Astrocyte of the cerebellum (primary cell): ENCODE measurements around the gene H19.

ENCODE experiments used
- DNase-seq: peaks from one replicate; pipeline ENCODE4 v3.0.0-alpha.2; 2011; ENCODE audit warnings: low read depth
- H3K4me3 ChIP-seq: 2 replicates; pipeline ENCODE4 v1.5.1; 2011; ENCODE audit warnings: mild to moderate bottlenecking, low read depth, low read length, moderate library complexity
- in situ Hi-C: cut with HindIII; loops from 2 replicates; pipeline ENCODE4 v1.10.0; 2017; ENCODE audit warnings: low sequenced_read_pairs
- TF ChIP-seq, protein P1 (sequence below): IDR thresholded peaks from 2 replicates; pipeline ENCODE4 v1.5.1; 2012; ENCODE audit warnings: low read length, low read depth, moderate library complexity, mild to moderate bottlenecking; ENCODE audit errors: missing control alignments

H19 gene

DNA sequence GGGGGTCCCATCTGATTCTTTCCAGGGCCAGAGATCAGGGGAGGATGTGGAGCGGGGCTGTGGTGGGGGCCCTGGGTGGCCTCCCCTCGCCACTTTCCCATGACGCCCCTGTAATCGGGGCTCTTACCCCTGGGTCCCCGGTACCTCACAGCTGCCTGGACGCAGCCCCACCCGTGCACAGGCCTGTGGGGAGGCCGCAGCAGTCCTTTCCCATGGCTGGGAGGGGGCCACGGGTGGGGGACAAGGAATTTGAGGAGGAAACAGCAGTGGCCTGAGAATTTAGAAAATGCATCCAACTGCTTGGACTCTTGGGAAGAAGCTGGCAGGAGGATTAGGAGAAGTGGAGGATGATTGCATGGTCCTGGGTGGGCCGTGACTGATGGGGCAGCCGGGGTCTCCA lies 18.0 kb downstream of the H19 start:
- TF ChIP-seq, protein P1, sequence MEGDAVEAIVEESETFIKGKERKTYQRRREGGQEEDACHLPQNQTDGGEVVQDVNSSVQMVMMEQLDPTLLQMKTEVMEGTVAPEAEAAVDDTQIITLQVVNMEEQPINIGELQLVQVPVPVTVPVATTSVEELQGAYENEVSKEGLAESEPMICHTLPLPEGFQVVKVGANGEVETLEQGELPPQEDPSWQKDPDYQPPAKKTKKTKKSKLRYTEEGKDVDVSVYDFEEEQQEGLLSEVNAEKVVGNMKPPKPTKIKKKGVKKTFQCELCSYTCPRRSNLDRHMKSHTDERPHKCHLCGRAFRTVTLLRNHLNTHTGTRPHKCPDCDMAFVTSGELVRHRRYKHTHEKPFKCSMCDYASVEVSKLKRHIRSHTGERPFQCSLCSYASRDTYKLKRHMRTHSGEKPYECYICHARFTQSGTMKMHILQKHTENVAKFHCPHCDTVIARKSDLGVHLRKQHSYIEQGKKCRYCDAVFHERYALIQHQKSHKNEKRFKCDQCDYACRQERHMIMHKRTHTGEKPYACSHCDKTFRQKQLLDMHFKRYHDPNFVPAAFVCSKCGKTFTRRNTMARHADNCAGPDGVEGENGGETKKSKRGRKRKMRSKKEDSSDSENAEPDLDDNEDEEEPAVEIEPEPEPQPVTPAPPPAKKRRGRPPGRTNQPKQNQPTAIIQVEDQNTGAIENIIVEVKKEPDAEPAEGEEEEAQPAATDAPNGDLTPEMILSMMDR, result no peak
- no peak overlapping the region for H3K4me3 ChIP-seq
- in situ Hi-C loops, result no loop called here
- DNase-seq, result no peak

GRCh38 chr11:1978720-1979473 lies 18.7 kb downstream of the H19 start:
- TF ChIP-seq, protein P1, result no peak
- no peak overlapping the region for H3K4me3 ChIP-seq
- DNase-seq, result no peak
- in situ Hi-C loops, result no loop called here

GRCh38 chr11:1975185-1975584 lies 22.5 kb downstream of the H19 start:
- TF ChIP-seq, protein P1, result no peak
- no peak for DNase-seq
- in situ Hi-C loops, result no loop called here
- no peak overlapping the region for H3K4me3 ChIP-seq

- no peak overlapping the region for H3K4me3 ChIP-seq
- DNase-seq, result no peak
- in situ Hi-C loops, result no loop called here
- TF ChIP-seq, protein P1, result no peak
Measured at GRCh38 chr11:1970956-1971355, 26.7 kb downstream of the H19 start.

DNA sequence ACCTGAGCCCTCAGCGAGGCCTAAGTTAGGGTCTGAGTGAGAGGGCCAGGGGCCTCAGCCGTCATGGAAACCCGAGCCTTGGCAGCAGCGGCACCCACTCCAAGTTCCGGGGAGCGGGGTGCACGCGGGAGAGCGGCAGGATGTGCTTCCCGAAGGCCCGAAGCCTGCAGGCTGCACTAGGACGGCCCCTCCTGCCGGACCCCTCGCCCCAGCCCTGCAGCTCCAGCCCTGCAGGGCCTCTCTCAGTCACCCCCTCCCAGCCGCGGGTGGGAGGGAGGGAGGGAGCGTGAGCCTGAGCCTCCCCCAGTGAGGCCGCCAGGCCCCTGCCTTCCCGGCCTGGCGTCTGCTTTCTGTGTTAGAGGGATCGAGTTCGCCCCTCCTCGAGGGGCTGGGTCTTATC lies 27.9 kb downstream of the H19 start:
- DNase-seq, result no peak
- in situ Hi-C loops, result no loop called here
- H3K4me3 ChIP-seq, result no peak overlapping the region
- TF ChIP-seq, protein P1, result no peak

- DNase-seq, result no peak
- in situ Hi-C loops, result no loop called here
- no peak overlapping the region for H3K4me3 ChIP-seq
- TF ChIP-seq, protein P1, result no peak
Measured at GRCh38 chr11:1969035-1969434, 28.6 kb downstream of the H19 start.
